Mesendoderm (in vitro differentiated cells): ENCODE data around the gene GTF2A1L. TPM values are rescaled to one million over a fixed set of nuclear protein-coding genes. Genes with fewer than 3 reads are reported as not detected.

ENCODE experiments used
- DNase-seq: peaks from one replicate; pipeline ENCODE4 v3.0.0; 2013
- H2AK5ac ChIP-seq: 2 replicates; pipeline ENCODE4 v1.6.1; 2013; ENCODE audit warnings: low read length, inconsistent platforms
- H2BK120ac ChIP-seq: 2 replicates; pipeline ENCODE4 v1.6.1; 2013; ENCODE audit warnings: low read depth, mild to moderate bottlenecking, low read length, moderate library complexity, mixed read lengths
- H2BK15ac ChIP-seq: replicated peaks from 2 replicates; pipeline ENCODE4 v1.6.1; 2013; ENCODE audit warnings: low read depth, mild to moderate bottlenecking, moderate library complexity
- H2BK5ac ChIP-seq: 2 replicates; pipeline ENCODE4 v1.6.1; 2013; ENCODE audit warnings: low read length, inconsistent platforms
- H3K18ac ChIP-seq: 2 replicates; pipeline ENCODE4 v1.6.1; 2013; ENCODE audit warnings: mild to moderate bottlenecking, low read length, mixed read lengths
- H3K23ac ChIP-seq: one replicate; pipeline ENCODE4 v1.6.1; 2013; ENCODE audit warnings: low read length
- H3K27ac ChIP-seq: 2 replicates; pipeline ENCODE4 v1.5.1; 2013; ENCODE audit warnings: low read depth, mild to moderate bottlenecking, inconsistent platforms, low read length, moderate library complexity
- H3K27me3 ChIP-seq: 2 replicates; pipeline ENCODE4 v1.6.1; 2013; ENCODE audit warnings: low read length, control low read depth, mild to moderate bottlenecking, inconsistent platforms; ENCODE audit not compliant: insufficient read depth, poor library complexity
- H3K36me3 ChIP-seq: 2 replicates; pipeline ENCODE4 v1.6.1; 2013; ENCODE audit warnings: low read length, inconsistent platforms; ENCODE audit not compliant: control insufficient read depth, insufficient read depth
- H3K4ac ChIP-seq: one replicate; pipeline ENCODE4 v1.6.1; 2013; ENCODE audit warnings: low read depth, mild to moderate bottlenecking, low read length, moderate library complexity
- H3K4me1 ChIP-seq: 2 replicates; pipeline ENCODE4 v1.6.1; 2013; ENCODE audit warnings: low read depth, low read length, inconsistent platforms; ENCODE audit not compliant: control insufficient read depth
- H3K4me2 ChIP-seq: 2 replicates; pipeline ENCODE4 v1.6.1; 2013; ENCODE audit warnings: low read length
- H3K4me3 ChIP-seq: 2 replicates; pipeline ENCODE4 v1.5.1; 2013; ENCODE audit warnings: mild to moderate bottlenecking, low read length
- H3K56ac ChIP-seq: one replicate; pipeline ENCODE4 v1.6.1; 2013; ENCODE audit warnings: low read length
- H3K79me1 ChIP-seq: 2 replicates; pipeline ENCODE4 v1.6.1; 2013; ENCODE audit warnings: low read length, inconsistent platforms
- H3K79me2 ChIP-seq: 2 replicates; pipeline ENCODE4 v1.6.1; 2013; ENCODE audit warnings: mild to moderate bottlenecking, low read length; ENCODE audit not compliant: control insufficient read depth, insufficient read depth
- H3K9ac ChIP-seq: 2 replicates; pipeline ENCODE4 v1.6.1; 2013; ENCODE audit warnings: low read length, inconsistent platforms
- H4K5ac ChIP-seq: one replicate; pipeline ENCODE4 v1.6.1; 2013; ENCODE audit warnings: low read length
- H4K8ac ChIP-seq: one replicate; pipeline ENCODE4 v1.6.1; 2013; ENCODE audit warnings: low read depth, mild to moderate bottlenecking, control low read depth, low read length, moderate library complexity
- WGBS: extraction: QIAGEN DNeasy Blood & Tissue Kit; methylation state at CpG from one replicate; pipeline ENCODE4 v1.1.7; 2013; ENCODE audit warnings: low lambda C conversion rate, missing lambda C conversion rate; ENCODE audit not compliant: insufficient coverage; ENCODE audit errors: extremely low coverage; 5-methylcytosine and 5-hydroxymethylcytosine counted together
- polyA plus RNA-seq, 2 experiments: library from polyadenylated mRNA; stranded (reverse); fragments of 200-250 nt; gene quantifications; one replicate each; pipeline ENCODE4 v1.2.3, GENCODE V29; 2013

GTF2A1L gene, protein sequence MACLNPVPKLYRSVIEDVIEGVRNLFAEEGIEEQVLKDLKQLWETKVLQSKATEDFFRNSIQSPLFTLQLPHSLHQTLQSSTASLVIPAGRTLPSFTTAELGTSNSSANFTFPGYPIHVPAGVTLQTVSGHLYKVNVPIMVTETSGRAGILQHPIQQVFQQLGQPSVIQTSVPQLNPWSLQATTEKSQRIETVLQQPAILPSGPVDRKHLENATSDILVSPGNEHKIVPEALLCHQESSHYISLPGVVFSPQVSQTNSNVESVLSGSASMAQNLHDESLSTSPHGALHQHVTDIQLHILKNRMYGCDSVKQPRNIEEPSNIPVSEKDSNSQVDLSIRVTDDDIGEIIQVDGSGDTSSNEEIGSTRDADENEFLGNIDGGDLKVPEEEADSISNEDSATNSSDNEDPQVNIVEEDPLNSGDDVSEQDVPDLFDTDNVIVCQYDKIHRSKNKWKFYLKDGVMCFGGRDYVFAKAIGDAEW
- polyA plus RNA-seq (2013, experiment 1 of 2), result 0.03 TPM
- not detected for polyA plus RNA-seq (2013, experiment 2 of 2)

GRCh38 chr2:48617618-48618017 is at the start of gene GTF2A1L:
Gene GTF2A1L (plus strand): TSS chr2:48617856. CDS start chr2:48617875, 19 bp downstream.
- H3K36me3 ChIP-seq, result no peaks in the 10 kb centered on the region
- no peak within 1 kb of the TSS for H4K5ac ChIP-seq
- no peak within 1 kb of the TSS for H3K56ac ChIP-seq
- H2BK120ac ChIP-seq, result no peak within 1 kb of the TSS
- no peaks in the 10 kb centered on the region for H3K79me2 ChIP-seq
- WGBS, result no CpG with 5 or more reads among the region's 26 CpGs
- no peaks in the 10 kb centered on the region for H3K27me3 ChIP-seq
- no peak within 1 kb of the TSS for H3K9ac ChIP-seq
- no peak within 1 kb of the TSS for H3K27ac ChIP-seq
- no peaks in the 10 kb centered on the region for H3K4me1 ChIP-seq
- no peak within 1 kb of the TSS for H2BK5ac ChIP-seq
- H3K4me3 ChIP-seq, result no peak within 1 kb of the TSS
- H3K4ac ChIP-seq, result no peak within 1 kb of the TSS
- H2BK15ac ChIP-seq, result no peak within 1 kb of the TSS
- no peak within 1 kb of the TSS for H4K8ac ChIP-seq
- H2AK5ac ChIP-seq, result no peak within 1 kb of the TSS
- no peak for DNase-seq
- H3K4me2 ChIP-seq, result no peak within 1 kb of the TSS
- H3K79me1 ChIP-seq, result no peaks in the 10 kb centered on the region
- no peak within 1 kb of the TSS for H3K18ac ChIP-seq
- no peak within 1 kb of the TSS for H3K23ac ChIP-seq

DNA sequence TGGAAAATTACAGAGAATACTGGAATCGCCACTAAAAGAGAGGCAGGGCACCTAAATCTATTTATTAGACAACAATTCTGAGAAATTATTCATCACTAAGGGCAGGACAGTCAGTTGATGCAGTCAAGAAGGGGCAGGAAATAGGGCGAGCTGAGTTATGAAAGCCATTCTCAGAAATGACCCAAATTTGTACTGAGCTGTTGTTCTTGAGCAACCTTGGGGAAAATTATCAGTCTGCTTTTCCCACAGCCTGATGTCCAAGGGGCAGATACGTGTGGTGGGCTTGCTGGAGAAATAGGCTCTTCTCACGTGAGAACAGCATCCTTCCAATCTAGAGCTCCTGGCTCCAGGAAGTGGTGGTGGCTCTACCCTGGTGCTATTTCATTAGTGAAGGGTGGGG is 49.1 kb upstream of the GTF2A1L start:
- Histone ChIP-seq H2AK5ac (no peak overlapping the region), H3K4me1 (no peaks in the 10 kb centered on the region), H4K5ac (no peak overlapping the region), H3K27me3 (no peaks in the 10 kb centered on the region), H3K79me1 (no peaks in the 10 kb centered on the region), H3K4ac (no peak overlapping the region), H3K4me2 (no peak overlapping the region), H2BK5ac (no peak overlapping the region), H3K18ac (no peak overlapping the region), H2BK15ac (no peak overlapping the region), H3K23ac (no peak overlapping the region), H3K56ac (no peak overlapping the region), H3K36me3 (no peaks in the 10 kb centered on the region), H3K79me2 (no peaks in the 10 kb centered on the region), H2BK120ac (no peak overlapping the region), H3K27ac (no peak overlapping the region), H3K9ac (no peak overlapping the region), H3K4me3 (no peak overlapping the region), H4K8ac (no peak overlapping the region)
- no CpG with 5 or more reads among the region's 4 CpGs for WGBS
- no peak for DNase-seq

DNA sequence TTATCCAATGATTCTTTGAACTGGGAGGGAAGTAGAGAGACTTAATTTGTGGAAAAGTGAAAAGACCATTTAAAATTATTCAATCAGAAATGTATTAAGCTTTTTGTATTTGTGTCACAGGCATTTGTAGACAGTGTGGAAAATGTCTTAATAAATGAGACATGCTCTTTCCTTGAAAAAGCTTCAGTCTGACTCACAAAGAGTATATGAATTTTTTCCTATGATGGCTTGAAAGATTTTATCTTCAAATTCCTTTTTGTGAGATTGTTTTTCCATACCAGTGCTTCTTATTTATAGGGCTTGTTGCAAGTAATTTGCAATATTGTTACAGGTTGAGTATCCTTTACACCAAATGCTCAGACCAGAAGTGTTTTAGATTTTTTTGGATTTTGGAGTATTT is 48.2 kb upstream of the GTF2A1L start:
- H3K4ac ChIP-seq, result no peak overlapping the region
- no peak overlapping the region for H4K5ac ChIP-seq
- H3K9ac ChIP-seq, result no peak overlapping the region
- no peak overlapping the region for H3K27ac ChIP-seq
- H2BK120ac ChIP-seq, result no peak overlapping the region
- no peak overlapping the region for H3K4me2 ChIP-seq
- no peak overlapping the region for H3K4me3 ChIP-seq
- H3K79me1 ChIP-seq, result no peaks in the 10 kb centered on the region
- no peaks in the 10 kb centered on the region for H3K4me1 ChIP-seq
- H2BK5ac ChIP-seq, result no peak overlapping the region
- no peak for DNase-seq
- no peak overlapping the region for H3K23ac ChIP-seq
- H2AK5ac ChIP-seq, result no peak overlapping the region
- no peak overlapping the region for H3K56ac ChIP-seq
- no peaks in the 10 kb centered on the region for H3K27me3 ChIP-seq
- no peak overlapping the region for H2BK15ac ChIP-seq
- H3K18ac ChIP-seq, result no peak overlapping the region
- no peaks in the 10 kb centered on the region for H3K36me3 ChIP-seq
- H4K8ac ChIP-seq, result no peak overlapping the region
- H3K79me2 ChIP-seq, result no peaks in the 10 kb centered on the region

GRCh38 chr2:48572816-48573215 is 44.8 kb upstream of the GTF2A1L start:
- Histone ChIP-seq H3K27me3 (no peaks in the 10 kb centered on the region), H3K4me1 (no peaks in the 10 kb centered on the region), H2BK15ac (no peak overlapping the region), H3K18ac (no peak overlapping the region), H3K36me3 (no peaks in the 10 kb centered on the region), H3K4me3 (no peak overlapping the region), H3K79me2 (no peaks in the 10 kb centered on the region), H3K79me1 (no peaks in the 10 kb centered on the region), H3K4ac (no peak overlapping the region), H4K5ac (no peak overlapping the region), H3K27ac (no peak overlapping the region), H3K56ac (no peak overlapping the region), H2AK5ac (no peak overlapping the region), H3K9ac (no peak overlapping the region), H2BK5ac (no peak overlapping the region), H3K4me2 (no peak overlapping the region), H3K23ac (no peak overlapping the region), H2BK120ac (no peak overlapping the region), H4K8ac (no peak overlapping the region)
- peak; percentile 67 for DNase-seq
- WGBS, result no CpG with 5 or more reads among the region's 5 CpGs

DNA sequence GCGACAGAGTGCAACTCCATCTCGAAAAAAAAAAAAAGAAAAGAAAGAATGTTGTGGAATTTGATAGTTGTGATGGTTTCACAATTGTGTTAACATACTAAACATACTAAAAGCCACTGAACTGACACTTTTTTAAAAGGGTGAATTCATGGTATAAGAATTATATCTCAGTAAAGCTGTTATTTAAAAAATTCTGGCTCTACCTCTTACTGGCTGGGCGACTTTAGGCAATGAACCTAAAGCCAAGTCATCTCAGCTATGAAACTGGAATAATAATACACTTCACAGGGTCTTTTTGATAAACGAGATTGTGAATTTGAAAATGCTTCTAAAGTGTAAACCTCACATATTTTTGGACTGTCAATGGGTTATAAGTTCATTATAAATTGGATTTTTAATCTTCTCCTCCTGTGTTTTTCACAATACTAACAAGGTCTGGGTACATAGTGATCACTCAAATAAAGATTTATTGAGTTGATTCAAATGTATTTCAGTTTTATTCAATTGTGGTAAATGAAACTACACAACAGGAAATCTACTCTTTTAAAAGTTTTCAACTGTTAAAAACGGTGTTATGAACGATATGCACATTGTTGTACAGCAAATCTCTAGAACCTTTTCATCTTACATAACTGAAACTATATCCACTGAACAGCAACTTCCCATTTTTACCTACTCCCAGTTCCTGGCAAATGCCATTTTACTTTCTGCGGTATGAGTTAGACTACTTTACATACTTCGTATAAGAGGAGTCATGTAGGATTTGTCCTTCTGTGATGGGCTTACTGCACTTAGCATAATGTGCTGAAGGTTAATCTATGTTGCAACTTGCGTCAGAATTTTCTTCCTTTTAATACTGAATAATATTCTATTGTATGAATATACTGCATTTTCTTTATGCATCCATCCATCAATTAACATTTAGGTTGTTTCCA is 43.0 kb upstream of the GTF2A1L start:
- no peak overlapping the region for H2BK120ac ChIP-seq
- no peak overlapping the region for H3K4ac ChIP-seq
- no peaks in the 10 kb centered on the region for H3K27me3 ChIP-seq
- H3K4me3 ChIP-seq, result no peak overlapping the region
- no peak overlapping the region for H3K9ac ChIP-seq
- no peak overlapping the region for H3K4me2 ChIP-seq
- H3K79me2 ChIP-seq, result no peaks in the 10 kb centered on the region
- no CpG with 5 or more reads among the region's 9 CpGs for WGBS
- H3K36me3 ChIP-seq, result no peaks in the 10 kb centered on the region
- no peak for DNase-seq
- H3K79me1 ChIP-seq, result no peaks in the 10 kb centered on the region
- H2BK15ac ChIP-seq, result no peak overlapping the region
- H3K4me1 ChIP-seq, result no peaks in the 10 kb centered on the region
- no peak overlapping the region for H3K18ac ChIP-seq
- no peak overlapping the region for H4K8ac ChIP-seq
- no peak overlapping the region for H4K5ac ChIP-seq
- no peak overlapping the region for H2BK5ac ChIP-seq
- no peak overlapping the region for H3K23ac ChIP-seq
- H3K56ac ChIP-seq, result no peak overlapping the region
- H3K27ac ChIP-seq, result no peak overlapping the region
- H2AK5ac ChIP-seq, result no peak overlapping the region
